CD4-positive, alpha-beta T cell treated with Interferon gamma for 1 hour (primary cell): ENCODE results near the gene GPATCH4.

Experiments used
- DNase-seq: peaks from one replicate; pipeline ENCODE4 v3.0.0-alpha.2; 2020

GPATCH4 gene

DNA sequence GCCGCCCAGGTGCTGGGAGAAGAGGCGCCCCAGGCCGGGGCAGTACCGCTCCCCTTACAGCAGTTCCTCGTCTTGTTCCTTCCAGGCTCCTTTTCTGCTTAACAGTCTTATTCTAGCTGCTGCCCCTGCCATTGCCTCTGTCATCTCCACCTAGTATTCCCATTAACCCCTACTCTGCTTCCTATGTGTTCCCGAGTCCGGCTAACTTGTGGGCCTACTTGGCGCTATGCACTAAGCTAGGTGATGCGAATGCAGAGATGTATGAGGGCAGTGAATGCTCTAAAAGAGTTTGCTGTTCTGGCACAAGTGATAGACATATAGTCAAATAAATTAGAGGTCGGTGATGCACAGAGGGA, 28.6 kb downstream of the GPATCH4 start:
- no peak for DNase-seq

DNA sequence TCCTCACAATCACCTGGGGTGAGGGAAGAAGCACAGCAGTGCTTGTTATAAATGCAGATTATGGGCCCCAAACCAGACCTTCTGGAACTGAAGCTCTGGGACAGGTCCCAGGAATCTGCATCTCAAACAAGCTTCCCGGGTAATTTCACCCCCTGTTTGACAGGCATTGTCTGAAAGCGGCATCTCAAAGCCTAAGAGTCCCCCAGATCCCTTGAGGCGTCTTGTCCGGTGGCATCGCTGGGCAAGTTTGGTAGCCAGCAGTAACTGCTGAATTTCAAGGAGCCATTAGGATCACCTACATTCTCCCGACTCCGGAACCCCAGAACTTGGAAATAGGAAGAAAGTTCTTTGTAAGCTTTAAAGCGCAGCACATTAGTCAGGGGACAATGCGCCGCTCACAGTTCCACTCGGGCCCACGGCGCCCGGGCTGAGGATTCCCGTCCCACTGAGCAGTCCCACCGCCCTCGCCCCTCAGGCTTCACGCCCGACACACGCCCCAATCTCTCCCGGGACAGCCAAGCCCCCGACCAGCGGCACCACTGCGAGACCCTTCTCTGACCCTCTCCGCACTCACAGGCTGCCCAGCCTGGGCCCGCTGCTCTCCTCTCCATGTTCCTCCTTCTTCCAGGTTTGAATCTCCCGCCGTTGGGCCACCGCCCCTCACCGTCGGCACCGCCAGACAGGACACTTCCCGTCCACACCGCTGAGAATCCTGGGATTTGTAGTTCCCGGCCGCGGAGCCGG, 29.2 kb downstream of the GPATCH4 start, which contains the start of gene IQGAP3:
Gene IQGAP3, minus strand, starts transcription at position 647 of the 744 bp plus-strand sequence. Its CDS starts 36 bp downstream, at position 611.
- peak; percentile 86 for DNase-seq

DNA sequence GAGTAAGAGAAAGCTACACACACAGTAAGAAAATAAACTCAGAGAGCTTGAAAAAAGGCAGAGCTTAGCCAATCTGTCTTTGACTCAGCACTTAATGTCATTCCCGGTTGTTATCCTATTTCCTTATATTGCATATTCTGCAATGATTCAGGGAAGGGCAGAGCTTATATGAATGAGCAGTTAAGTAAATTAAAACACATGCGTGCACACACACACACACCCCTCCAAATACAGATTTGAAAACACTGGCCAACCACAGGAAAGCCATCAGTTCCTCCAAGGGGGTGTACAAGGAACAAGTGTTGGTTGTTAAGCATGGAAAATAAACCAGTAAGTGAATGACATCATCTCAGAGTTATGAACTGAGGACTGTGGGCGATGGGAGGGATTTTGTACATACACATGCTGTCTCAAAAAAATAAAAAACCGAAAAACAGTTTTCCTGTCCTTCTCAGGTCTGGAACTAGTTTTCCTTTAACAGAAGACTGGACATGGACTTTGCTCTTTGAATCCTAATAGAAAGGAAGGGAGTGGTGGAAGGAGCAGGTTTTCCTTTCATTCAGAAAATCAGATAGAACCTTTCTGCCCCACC, 29.9 kb downstream of the GPATCH4 start:
- DNase-seq = no peak

DNA sequence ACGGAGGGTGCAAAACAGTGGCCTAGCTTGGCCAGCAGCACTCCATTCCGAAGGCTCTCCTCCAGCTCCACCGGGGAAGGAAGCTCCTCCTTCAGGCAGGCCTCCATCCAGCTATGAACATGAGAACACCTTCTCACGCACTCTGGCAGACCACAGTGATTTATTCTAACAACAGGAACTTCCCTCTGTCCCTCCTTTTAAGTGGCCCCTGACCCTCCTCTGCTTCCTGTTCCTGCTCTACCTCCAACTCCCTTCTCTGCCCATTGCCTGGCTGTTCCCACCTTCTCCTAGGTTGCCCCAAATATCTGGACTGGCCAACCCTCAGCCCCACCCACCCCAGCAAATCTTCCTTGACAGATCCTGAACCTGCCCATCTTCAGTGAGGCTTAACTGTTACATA, 34.8 kb downstream of the GPATCH4 start:
- no peak for DNase-seq

DNA sequence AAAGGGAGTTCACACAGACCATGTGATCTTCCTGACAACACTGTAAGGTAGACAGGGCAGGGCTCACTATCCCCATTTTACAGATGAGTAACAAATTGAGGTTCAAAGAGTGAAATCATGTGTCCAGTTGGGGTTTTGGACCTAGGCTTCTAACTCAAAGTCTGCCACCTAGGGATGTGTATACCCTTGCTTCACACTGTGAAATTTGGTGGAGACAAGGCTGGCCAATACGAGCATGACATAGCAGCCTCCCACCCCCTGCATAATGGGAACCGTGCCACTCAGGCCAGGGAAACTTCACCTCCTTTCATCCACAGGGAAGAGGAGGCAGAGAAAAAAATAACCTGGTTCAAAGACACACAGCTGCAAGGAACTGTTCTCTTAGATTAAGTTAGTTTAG, 35.8 kb downstream of the GPATCH4 start:
- DNase-seq = no peak

DNA sequence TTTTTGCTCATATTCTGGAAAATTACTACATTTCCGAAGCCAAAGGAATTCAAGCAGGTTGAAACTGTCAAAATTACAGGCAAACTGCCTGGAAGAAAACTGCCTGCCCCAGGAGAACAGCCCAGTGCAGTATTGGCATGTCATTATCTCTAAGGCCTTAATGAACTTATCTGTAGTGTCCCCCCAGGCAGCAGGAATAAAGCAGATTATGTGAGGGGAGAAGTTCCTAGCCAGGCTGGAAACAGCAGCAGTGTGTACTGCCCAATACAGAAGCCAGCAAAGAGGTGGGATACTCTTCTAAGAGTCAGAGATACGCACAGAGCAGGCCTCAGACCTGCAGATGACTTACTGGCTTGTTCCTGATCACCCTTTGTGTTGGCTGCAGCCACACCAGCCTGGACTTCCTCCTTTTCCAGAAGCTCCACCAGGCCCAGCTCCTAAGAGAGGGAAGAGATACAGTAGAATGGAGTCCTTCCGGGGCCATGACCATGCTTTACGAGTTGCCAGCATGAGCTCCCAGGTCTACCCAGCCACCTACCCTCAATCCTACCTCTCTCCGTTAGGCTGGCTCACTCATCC, 40.6 kb downstream of the GPATCH4 start:
- DNase-seq = no peak

DNA sequence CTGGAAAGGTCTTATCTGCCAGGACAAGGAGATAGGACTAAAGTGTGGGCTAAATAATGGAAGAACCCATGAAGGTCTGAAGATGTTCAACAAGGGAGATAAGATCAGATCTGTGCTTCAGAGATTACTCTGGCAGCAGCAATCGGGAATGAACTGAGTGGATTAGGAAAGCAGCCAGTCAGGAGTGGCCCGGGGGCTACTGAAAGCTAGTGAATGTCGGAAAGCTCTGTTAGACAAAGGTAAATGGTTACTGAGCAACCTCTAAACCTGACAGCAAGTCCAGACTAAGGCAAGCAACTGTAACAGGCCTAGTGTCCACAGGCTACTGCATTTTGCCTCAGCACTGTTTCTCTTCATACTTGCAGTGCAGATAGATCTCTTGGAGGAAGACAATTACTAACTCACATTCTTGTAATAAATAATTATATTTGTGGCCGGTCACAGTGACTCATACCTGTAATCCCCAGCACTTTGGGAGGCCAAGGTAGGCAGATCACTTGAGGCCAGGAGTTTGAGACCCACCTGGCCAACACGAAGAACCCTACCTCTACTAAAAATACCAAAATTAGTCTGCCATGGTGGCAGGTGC, 41.4 kb downstream of the GPATCH4 start:
- no peak for DNase-seq

DNA sequence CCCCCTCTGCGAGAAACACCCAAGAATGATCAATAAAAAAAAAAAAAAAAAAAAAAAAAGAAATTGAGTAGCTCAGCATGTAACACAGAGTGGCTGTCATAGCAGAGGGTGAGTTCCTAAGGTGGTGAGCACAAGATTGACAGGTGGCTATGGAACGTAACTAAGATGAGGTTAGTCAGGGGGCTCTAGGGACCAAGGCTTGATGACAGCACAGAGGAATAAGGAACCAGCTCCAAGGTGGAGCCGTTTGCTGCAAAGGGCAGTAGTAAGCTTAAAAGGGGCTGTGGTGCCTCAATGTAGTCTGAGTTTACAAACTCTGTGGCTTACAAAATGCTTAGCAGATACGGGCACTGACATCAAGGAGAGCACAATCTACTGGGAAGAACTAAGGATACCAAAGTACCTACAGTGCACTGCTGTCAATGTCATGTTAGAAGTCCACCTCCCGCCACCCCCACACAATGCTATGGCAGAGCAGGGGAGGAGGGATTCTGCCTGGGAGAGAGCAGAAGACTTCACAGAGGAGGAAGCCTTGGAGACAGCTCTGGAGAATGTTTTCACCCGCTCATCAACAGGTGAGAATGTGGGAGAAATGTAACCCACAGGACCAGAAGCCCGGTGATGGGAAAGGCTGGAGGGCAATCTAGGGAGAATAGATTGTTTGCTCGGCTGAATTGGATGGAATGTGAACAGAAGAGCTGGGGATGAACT, 42.0 kb downstream of the GPATCH4 start:
- no peak for DNase-seq

DNA sequence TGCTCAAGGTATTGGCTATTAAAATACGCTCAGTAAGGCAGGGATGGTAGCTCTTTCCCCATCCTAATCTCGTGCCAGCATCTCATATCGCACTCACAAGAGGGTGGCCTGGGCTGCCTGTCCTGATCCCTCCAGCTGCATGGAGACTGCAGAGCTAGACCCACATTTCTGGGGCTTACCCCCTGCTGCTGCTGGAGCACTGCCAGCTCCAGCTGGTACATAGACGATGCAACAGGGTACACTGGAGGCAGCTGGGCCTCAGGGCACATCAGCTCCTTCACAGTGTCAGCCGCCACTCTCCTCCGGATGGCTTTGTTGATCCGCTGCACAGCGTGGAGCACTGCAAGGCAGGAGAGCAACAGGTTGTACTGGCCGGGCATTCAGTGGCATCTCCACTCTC, 44.9 kb downstream of the GPATCH4 start:
- DNase-seq = no peak

DNA sequence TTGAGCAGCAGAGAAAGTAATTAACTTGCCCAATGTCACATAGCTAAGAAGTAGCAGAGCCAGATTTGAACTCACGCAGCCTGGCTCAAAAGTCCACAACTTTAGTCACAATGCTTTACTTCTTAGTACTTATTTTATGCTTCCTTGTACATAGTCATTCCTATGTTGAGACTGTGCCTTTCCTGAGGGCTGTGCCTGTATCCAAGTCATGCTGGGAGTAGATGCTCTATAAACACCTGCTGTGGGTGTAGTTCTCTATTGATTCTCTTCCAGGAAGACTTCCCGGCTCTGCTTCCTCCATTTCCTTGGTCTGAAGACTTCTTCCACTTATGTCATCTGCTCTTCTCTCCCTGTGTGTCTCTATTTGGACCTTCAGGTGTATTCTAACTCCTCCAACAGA, 45.6 kb downstream of the GPATCH4 start:
- no peak for DNase-seq

DNA sequence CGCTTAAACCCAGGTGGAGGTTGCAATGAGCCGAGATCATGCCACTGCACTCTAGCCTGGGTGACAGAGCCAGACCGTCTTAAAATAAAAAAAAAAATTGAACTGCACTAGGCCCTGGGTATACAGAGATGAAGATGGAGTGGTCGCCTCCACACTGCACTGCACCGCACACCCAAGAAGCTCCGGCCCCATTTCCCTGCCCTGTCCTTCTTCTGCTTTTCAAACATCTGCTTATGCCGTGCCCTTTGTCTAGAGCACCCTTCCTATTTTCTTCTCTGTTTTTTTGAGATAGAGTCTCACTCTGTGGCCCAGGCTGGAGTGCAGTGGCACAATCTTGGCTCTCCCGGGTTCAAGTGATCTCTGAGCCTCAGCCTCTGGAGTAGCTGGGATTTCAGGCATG, 46.3 kb downstream of the GPATCH4 start:
- no peak for DNase-seq

DNA sequence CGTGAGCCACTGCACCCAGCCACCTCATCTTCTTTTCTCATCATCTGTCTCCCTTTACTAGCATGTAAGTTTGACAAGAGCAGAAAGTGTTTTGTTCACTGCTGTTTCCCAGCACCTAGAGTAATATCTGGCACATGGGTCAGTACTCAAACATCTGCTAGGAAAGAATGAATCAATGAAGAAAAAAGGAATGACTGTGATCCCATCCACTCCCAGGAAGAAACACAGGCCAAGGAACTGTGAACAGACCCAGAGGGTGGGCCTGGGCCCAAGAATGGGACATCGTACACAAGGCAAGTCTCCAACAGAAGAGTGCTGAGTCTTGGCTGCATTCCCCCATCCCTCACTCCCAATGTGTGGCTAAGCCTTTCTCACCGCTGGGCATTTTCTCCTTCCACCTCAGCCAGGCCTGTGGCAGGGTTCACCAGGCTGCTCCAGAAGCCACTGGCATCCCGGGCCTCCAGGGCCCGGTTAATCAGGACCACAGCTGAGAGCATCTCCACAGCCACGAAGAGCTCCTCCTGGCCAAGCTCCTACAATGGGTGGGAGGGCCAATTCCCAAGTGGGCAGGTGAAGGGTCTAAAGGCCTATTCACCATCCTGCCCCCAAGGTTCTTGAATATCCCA, 47.3 kb downstream of the GPATCH4 start:
- DNase-seq = no peak

DNA sequence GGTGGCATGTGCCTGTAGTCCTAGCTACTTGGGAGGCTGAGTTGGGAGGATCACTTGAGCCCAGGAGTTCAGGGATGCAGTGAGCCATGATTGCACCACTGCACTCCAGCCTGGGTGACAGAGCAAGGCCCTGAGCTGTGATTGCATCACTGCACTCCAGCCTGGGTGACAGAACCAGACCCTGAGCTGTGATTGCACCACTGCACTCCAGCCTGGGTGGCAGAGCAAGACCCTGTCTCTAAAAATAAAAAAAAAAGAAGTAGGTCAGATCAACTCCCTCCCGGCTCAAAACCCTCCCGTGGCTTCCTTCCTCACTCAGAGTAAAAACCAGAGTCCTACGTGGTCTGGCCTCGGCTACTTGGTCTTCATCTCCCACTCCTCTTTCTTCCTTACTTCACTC, 48.3 kb downstream of the GPATCH4 start:
- peak; percentile 68 for DNase-seq

DNA sequence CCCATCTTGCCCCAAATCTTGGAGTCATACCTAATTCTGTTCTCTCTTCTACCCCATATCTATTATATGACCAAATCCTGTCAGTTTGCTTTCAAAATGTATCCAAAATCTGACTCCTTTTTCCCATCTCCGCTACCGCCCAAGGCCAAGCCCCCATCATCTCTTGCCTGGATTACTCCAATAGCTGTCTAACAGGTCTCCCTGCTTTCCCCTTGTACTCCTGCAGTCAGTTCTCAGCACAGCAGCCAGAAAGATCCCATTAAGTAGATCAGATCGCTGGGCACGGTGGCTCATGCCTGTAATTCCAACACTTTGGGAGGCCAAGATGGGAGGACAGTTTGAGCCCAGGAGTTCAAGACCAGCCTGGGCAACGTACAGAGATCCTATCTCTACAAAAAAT, 48.8 kb downstream of the GPATCH4 start:
- DNase-seq = no peak

DNA sequence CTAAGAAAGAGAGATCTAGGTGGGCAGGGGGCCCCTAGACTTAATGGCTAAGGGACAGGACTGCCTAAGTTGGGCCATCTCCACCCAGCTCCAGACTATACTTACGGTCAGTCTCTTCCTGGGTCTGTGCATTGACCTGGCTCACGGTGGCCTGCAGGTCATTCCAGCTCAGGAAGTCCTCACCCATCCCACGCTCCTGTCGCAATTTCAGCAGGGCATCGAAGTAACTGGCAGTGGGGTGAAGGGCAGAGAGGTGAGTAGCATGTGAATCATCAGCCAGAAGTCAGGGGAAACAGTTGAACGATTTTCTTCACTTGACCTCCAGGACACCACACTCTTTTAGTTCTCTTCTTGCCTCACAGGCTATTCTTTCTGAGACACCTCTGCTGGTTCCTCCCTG, 49.4 kb downstream of the GPATCH4 start:
- peak; percentile 26 for DNase-seq

DNA sequence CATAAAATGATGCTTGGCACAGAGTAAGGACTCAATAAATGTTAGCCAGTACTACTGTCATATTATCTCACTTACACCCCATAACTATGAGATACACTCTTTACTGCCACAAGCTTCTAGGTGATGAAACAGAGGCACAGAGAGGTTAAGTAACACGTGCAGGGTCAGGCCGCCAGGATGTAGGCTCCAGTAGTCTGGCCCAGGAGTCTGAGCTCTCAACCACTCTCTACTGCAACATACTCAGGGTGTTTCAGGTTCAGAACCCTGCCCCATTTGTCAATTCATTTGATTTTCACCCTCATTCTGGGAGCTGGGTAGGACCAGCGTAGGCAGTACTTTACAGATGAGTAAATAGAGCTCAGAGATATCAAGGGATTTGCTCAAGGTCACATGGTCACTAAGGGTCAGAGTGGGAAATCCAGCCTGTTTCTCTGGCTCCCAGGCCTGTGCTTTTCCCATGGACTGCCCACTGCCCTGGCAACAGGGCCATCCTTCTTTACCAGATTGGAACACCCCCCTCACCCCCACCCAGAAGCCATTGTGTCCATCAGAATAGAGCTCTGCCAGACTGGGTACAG, 50.1 kb downstream of the GPATCH4 start:
- DNase-seq = no peak

DNA sequence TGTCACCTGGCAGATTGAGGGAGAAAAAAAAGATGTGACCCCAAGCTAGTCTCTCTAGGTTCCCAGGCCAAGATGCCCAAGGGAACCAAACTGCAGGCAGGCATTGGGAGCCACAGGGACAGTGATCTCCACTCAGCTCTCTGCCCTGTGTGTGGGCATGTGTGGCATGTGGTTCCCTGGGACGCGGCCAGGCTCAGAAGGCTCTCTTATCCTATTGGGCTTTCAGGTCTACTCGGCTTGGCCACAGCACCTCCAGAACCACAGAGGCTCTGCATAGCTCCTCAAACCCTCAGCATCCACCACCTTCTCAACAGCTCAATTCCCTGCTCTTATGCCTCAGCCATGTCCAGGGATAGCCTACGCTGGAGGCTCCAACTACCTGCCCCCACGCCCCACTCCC, 50.9 kb downstream of the GPATCH4 start:
- DNase-seq = no peak

DNA sequence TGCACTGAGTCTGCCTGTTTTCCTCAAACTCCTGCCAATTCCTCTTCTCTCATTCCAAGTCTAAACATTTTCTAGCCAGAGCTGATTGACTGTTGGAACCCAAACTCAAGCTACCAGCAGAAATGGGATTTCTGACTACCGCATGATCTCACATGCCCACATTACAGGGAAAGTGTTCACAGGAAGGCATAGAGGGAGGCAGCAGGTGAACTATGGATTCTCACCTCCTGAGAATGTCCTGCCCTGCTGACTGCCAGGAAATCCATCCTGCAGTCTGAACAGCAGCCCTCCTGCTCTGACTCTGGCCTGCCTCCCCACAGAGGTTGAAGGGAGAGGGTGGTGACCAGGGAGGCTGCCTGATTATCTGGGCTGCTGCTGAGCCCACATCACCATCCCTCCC, 51.4 kb downstream of the GPATCH4 start:
- DNase-seq = no peak

DNA sequence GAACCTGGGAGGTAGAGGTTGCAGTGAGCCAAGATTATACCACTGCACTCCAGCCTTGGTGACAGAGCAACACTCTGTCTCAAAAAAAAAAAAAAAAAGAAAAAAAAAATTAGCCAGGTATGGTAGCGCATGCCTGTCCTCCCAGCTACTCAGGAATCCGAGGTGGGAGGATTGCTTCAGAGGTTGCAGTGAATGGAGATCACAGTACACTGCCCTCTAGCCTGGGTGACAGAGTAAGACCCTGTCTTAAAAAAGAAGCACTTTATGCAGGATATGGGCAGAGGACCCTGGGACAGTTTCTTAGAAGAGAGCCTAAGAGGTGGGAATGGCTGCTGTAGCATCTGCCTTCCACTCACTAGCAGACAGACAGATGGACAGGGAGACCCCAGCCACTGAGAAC, 51.9 kb downstream of the GPATCH4 start:
- DNase-seq = no peak

DNA sequence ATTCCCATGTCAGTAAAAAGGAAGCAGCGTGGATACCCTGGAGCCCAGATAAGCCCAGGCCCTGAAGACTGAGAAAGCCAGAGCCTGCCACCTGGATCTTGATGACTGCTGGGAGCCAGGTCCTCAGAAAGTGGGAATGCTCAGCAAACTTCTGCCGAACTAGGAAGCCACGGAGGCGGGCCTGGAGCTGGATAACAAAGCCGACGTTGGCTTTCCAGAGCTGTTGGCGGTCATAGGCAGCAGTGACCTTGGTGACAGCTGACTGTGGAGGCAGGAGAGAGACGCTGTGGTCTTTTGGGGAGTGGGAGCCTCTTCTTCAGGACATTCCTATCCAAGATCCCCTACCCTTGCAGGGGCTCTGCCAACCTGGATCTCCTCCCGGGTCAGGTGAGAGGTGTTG, 53.3 kb downstream of the GPATCH4 start:
- no peak for DNase-seq

DNA sequence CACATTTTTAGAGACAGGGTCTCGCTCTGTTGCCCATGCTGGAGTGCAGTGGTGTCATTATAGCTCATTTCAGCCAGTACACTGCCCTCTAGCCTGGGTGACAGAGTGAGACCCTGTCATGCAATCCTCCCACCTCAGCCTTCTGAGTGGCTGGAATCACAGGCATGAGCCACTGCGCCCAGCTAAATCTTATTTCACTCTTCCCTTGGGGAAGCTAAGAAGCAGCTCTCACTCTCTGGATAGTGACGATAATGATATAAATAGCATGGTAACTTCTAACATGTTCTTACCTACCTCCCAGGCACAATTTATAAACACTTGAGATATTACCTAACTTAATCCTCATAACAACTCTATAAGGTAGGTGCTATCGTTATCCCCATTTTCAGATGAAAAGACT, 53.8 kb downstream of the GPATCH4 start:
- DNase-seq = no peak

DNA sequence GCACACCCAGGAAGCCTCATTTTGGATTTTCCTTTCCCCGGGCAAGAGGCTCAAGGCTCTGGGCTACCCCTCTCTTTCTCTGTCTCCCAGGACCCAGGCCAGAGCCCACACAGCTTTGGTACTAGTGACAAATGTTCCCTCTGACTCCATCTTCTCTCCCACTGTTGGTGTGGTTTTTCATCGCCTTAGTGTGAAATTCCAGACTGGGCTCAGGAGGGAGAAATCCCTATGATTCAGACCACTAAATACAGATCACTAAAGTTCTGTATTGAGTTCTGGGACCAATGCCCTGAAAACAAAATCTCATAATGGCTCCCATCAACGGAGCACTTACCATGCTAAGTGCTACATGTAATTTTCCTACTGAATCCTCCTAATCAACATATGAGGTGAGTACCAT, 55.0 kb downstream of the GPATCH4 start:
- DNase-seq = no peak
